T-cell (primary cell): ENCODE measurements around the gene CLEC2D. TPM values are rescaled to one million over a fixed set of nuclear protein-coding genes. Genes with fewer than 3 reads are reported as not detected.

Experiments used
- ATAC-seq, 4 experiments: fragments of 200-7000 bp in 3 of 4; fragments of 150-1000 bp in 1 of 4; cut with Tn5 transposase; replicated peaks in 1 of 4; 1 replicate in 3 of 4; 2 replicates in 1 of 4; pipeline ENCODE4 v1.10.0; 2021; ENCODE audit warnings: moderate library complexity in 3 of 4, mild to moderate bottlenecking in 2 of 4, moderate number of reproducible peaks in 1 of 4
- CTCF ChIA-PET, 2 donors: fragments of 300-600 bp; sonication (Branson Sonifier 250); formaldehyde crosslinking; loops; one replicate each; lab custom pipeline; 2022; ENCODE audit warnings: antibody characterized with exemption in 2 of 2; lab: Charles Lee
- POLR2A ChIA-PET, 2 donors: fragments of 300-600 bp; sonication (Branson Sonifier 250); formaldehyde crosslinking; loops; one replicate each; lab custom pipeline; 2022; ENCODE audit warnings: antibody characterized with exemption in 2 of 2; lab: Charles Lee
- DNase-seq, 35 experiments: peaks; one replicate each; pipeline versions ENCODE4 v3.0.0 to v3.0.0-alpha.2; 2013 to 2023
- H3K27ac ChIP-seq: one replicate; pipeline ENCODE4 v1.5.1; 2013; ENCODE audit warnings: low read length
- H3K27me3 ChIP-seq, 2 experiments: replicated peaks in 1 of 2; 1 replicate in 1 of 2; 2 replicates in 1 of 2; pipeline versions ENCODE4 v1.6.1 to v1.7.0; 2013; ENCODE audit warnings: low read length in 1 of 2, mixed read lengths in 1 of 2; ENCODE audit not compliant: control insufficient read depth in 2 of 2, insufficient read depth in 2 of 2; ENCODE audit errors: extremely low read depth in 1 of 2
- H3K36me3 ChIP-seq, 2 donors: 1 replicate in 1 of 2; 2 replicates in 1 of 2; pipeline versions ENCODE4 v1.6.1 to v1.7.0; 2013; ENCODE audit warnings: low read length in 1 of 2; ENCODE audit not compliant: control insufficient read depth in 2 of 2, insufficient read depth in 1 of 2; ENCODE audit errors: extremely low read depth in 1 of 2
- H3K4me1 ChIP-seq, 2 experiments: 1 replicate in 1 of 2; 2 replicates in 1 of 2; pipeline versions ENCODE4 v1.6.1 to v1.7.0; 2013; ENCODE audit warnings: low read length in 2 of 2, mixed read lengths in 1 of 2; ENCODE audit not compliant: insufficient read depth in 2 of 2, control insufficient read depth in 1 of 2; ENCODE audit errors: extremely low read depth in 1 of 2
- H3K4me3 ChIP-seq, 2 donors: 1 replicate in 1 of 2; 2 replicates in 1 of 2; pipeline versions ENCODE4 v1.5.1 to v1.7.0; 2013; ENCODE audit warnings: mild to moderate bottlenecking in 2 of 2, low read length in 1 of 2, moderate library complexity in 1 of 2; ENCODE audit not compliant: control insufficient read depth in 1 of 2; ENCODE audit errors: extremely low read depth in 1 of 2
- H3K9me3 ChIP-seq: 2 replicates; pipeline ENCODE4 v1.7.0; 2013
- H3K27ac Mint-ChIP-seq, 2 donors: one replicate each; pipeline ENCODE4 v1.8.0; 2020 to 2021; ENCODE audit warnings: mild to moderate bottlenecking in 2 of 2, mixed read lengths in 2 of 2
- H3K27me3 Mint-ChIP-seq, 2 donors: one replicate each; pipeline ENCODE4 v1.8.0; 2021 to 2022; ENCODE audit warnings: mixed read lengths in 2 of 2
- H3K36me3 Mint-ChIP-seq: one replicate; pipeline ENCODE4 v1.8.0; 2021; ENCODE audit warnings: mixed read lengths
- H3K4me1 Mint-ChIP-seq, 3 donors: one replicate each; pipeline ENCODE4 v1.8.0; 2020 to 2022; ENCODE audit warnings: mixed read lengths in 3 of 3, mild to moderate bottlenecking in 1 of 3
- H3K4me3 Mint-ChIP-seq, 3 donors: one replicate each; pipeline ENCODE4 v1.8.0; 2020 to 2022; ENCODE audit warnings: mild to moderate bottlenecking in 3 of 3, mixed read lengths in 3 of 3, moderate library complexity in 3 of 3
- H3K9me3 Mint-ChIP-seq, 3 donors: one replicate each; pipeline ENCODE4 v1.8.0; 2020 to 2022; ENCODE audit warnings: mixed read lengths in 3 of 3
- WGBS: methylation state at CpG from one replicate; pipeline ENCODE4 v1.1.5; 2013; ENCODE audit warnings: missing lambda C conversion rate; ENCODE audit not compliant: insufficient coverage; 5-methylcytosine and 5-hydroxymethylcytosine counted together
- total RNA-seq, 35 experiments: library from RNA in 6 of 35; stranded (reverse) in 6 of 35; fragments of 120-200 nt in 1 of 35; gene quantifications; one replicate each; pipeline versions ENCODE4 v1.2.1 to v1.2.4 and lab custom pipeline; 2013 to 2026

CLEC2D gene
- total RNA-seq, 5 donors from 2014 or later (not counting 1 experiment from before 2014, with no cell fraction given) = 217 to 338 (median 311) TPM

- Histone ChIP-seq H3K27ac (peak overlapping the region; percentile 89), H3K36me3 (peaks cover 3 to 14% of the 10 kb centered on the region in 2 donors), H3K27me3 (no peaks in the 10 kb centered on the region), H3K9me3 (no peaks in the 10 kb centered on the region), H3K4me3 (peak overlapping the region; percentile 77 to 100), H3K4me1 (peaks cover 23 to 44% of the 10 kb centered on the region in 2 experiments)
- Mint-ChIP-seq H3K9me3 (peaks cover 0 to 13% (median 11%) of the 10 kb centered on the region in 3 donors), H3K27ac (peak overlapping the region; percentile 98), H3K36me3 (peaks cover 44% of the 10 kb centered on the region), H3K27me3 (no peaks in the 10 kb centered on the region), H3K4me1 (peaks cover 53 to 67% (median 60%) of the 10 kb centered on the region in 3 donors), H3K4me3 (peak overlapping the region; percentile 90 to 95 (median 92))
- POLR2A ChIA-PET = interaction anchor here in 1 of 2 donors (2.0 kb wide), 1 partner anchor 20 kb away, joined by 18 read pairs; the partner anchor contains the start of gene CLEC2D
- CTCF ChIA-PET = interaction anchor here in 1 of 2 donors (0.5 to 1.8 kb wide), 2 partner anchors 34 to 724 kb away, joined by 3 read pairs; no protein-coding TSS in a partner anchor
- no peak for ATAC-seq
- 0% methylated on average over 3 of the region's 5 CpGs for WGBS
- DNase-seq = peak in 29 of 35 experiments; percentile 21 to 63 (median 40)
Observed at GRCh38 chr12:9649532-9649940, 20.0 kb upstream of the CLEC2D start.

GRCh38 chr12:9650151-9650576 is 19.3 kb upstream of the CLEC2D start:
- no peaks in the 10 kb centered on the region for H3K27me3 Mint-ChIP-seq
- H3K4me3 Mint-ChIP-seq = peak overlapping the region; percentile 90 to 95 (median 92)
- peak overlapping the region; percentile 89 for H3K27ac ChIP-seq
- H3K4me1 Mint-ChIP-seq = peaks cover 55 to 71% (median 61%) of the 10 kb centered on the region in 3 donors
- H3K27ac Mint-ChIP-seq = peak overlapping the region; percentile 98
- DNase-seq (peak in 1 of 35 experiments; percentile 30), ATAC-seq (no peak)
- ChIA-PET CTCF (interaction anchor here in 1 of 2 donors (0.6 to 1.8 kb wide), 2 partner anchors 19 to 34 kb away, joined by 3 to 4 read pairs; partner anchors contain the start of gene CLEC2D), POLR2A (interaction anchor here (0.6 to 2.0 kb wide), 8 partner anchors 17 to 93 kb away, joined by 3 to 18 read pairs (median 4); partner anchors contain the start of gene CLEC2D (in 1 of the 2))
- peak overlapping the region; percentile 77 to 100 for H3K4me3 ChIP-seq
- peaks cover 49% of the 10 kb centered on the region for H3K36me3 Mint-ChIP-seq
- no peaks in the 10 kb centered on the region for H3K27me3 ChIP-seq
- H3K9me3 Mint-ChIP-seq = peaks cover 0 to 11% (median 9%) of the 10 kb centered on the region in 3 donors
- peaks cover 30 to 50% of the 10 kb centered on the region in 2 experiments for H3K4me1 ChIP-seq
- peaks cover 3 to 21% of the 10 kb centered on the region in 2 donors for H3K36me3 ChIP-seq
- WGBS = no CpG with 5 or more reads among the region's 4 CpGs
- H3K9me3 ChIP-seq = no peaks in the 10 kb centered on the region

GRCh38 chr12:9651265-9651729 is 18.2 kb upstream of the CLEC2D start:
- peaks cover 55% of the 10 kb centered on the region for H3K36me3 Mint-ChIP-seq
- H3K27ac Mint-ChIP-seq = peak overlapping the region; percentile 98
- peak in 27 of 35 experiments; percentile 12 to 72 (median 41) for DNase-seq
- no peaks in the 10 kb centered on the region for H3K9me3 ChIP-seq
- H3K4me3 ChIP-seq = peak overlapping the region; percentile 38 to 77
- H3K27ac ChIP-seq = peak overlapping the region; percentile 89
- WGBS = no CpG with 5 or more reads among the region's 3 CpGs
- H3K27me3 ChIP-seq = no peaks in the 10 kb centered on the region
- ChIA-PET POLR2A (interaction anchor here (0.7 to 2.0 kb wide), 7 partner anchors 16 to 109 kb away, joined by 3 to 18 read pairs (median 5); partner anchors contain the start of genes CD69 (in 1 of the 2) and CLEC2D (in 1 of the 2)), CTCF (interaction anchor here in 1 of 2 donors (0.6 to 0.7 kb wide), 2 partner anchors 102 to 128 kb away, joined by 3 read pairs; no protein-coding TSS in a partner anchor)
- H3K4me3 Mint-ChIP-seq = peak overlapping the region; percentile 90 to 95 (median 92)
- H3K36me3 ChIP-seq = peaks cover 3 to 29% of the 10 kb centered on the region in 2 donors
- H3K4me1 Mint-ChIP-seq = peaks cover 61 to 77% (median 66%) of the 10 kb centered on the region in 3 donors
- H3K4me1 ChIP-seq = peaks cover 35 to 55% of the 10 kb centered on the region in 2 experiments
- H3K9me3 Mint-ChIP-seq = peaks cover 0 to 5% (median 3%) of the 10 kb centered on the region in 3 donors
- no peaks in the 10 kb centered on the region for H3K27me3 Mint-ChIP-seq
- no peak for ATAC-seq

GRCh38 chr12:9660046-9660445 is 9.5 kb upstream of the CLEC2D start:
- H3K4me1 Mint-ChIP-seq = peaks cover 94 to 97% (median 95%) of the 10 kb centered on the region in 3 donors

GRCh38 chr12:9661720-9662119 is 7.8 kb upstream of the CLEC2D start:
- no peaks in the 10 kb centered on the region for H3K27me3 ChIP-seq
- peak overlapping the region in 1 of 3 donors; percentile 63 for H3K4me3 Mint-ChIP-seq
- WGBS = no CpG with 5 or more reads among the region's 2 CpGs
- no peak for DNase-seq
- peak overlapping the region; percentile 30 for H3K27ac ChIP-seq
- ChIA-PET CTCF (interaction anchor here (0.6 to 3.0 kb wide), 6 partner anchors 8 to 81 kb away, joined by 3 to 12 read pairs (median 3); no protein-coding TSS in a partner anchor), POLR2A (interaction anchor here in 1 of 2 donors (0.7 to 2.0 kb wide), 3 partner anchors 8 to 15 kb away, joined by 3 to 10 read pairs (median 3); partner anchors contain the start of gene CLEC2D)
- H3K4me1 ChIP-seq = peaks cover 41 to 46% of the 10 kb centered on the region in 2 experiments
- no peak for ATAC-seq
- no peak overlapping the region for H3K4me3 ChIP-seq
- H3K27ac Mint-ChIP-seq = peak overlapping the region; percentile 87 to 91
- peaks cover 0 to 84% of the 10 kb centered on the region in 2 donors for H3K36me3 ChIP-seq
- no peaks in the 10 kb centered on the region for H3K27me3 Mint-ChIP-seq
- H3K36me3 Mint-ChIP-seq = peaks cover 84% of the 10 kb centered on the region
- H3K9me3 ChIP-seq = peaks cover 6% of the 10 kb centered on the region
- H3K9me3 Mint-ChIP-seq = peaks cover 0 to 12% (median 4%) of the 10 kb centered on the region in 3 donors
- peaks cover 78 to 91% (median 89%) of the 10 kb centered on the region in 3 donors for H3K4me1 Mint-ChIP-seq

More at GRCh38 chr12:9660046-9660445, 9.5 kb upstream of the CLEC2D start:
- Mint-ChIP-seq H3K27ac (peak overlapping the region; percentile 83 to 87), H3K9me3 (peaks cover 0 to 12% (median 4%) of the 10 kb centered on the region in 3 donors), H3K36me3 (peaks cover 91% of the 10 kb centered on the region), H3K4me3 (peak overlapping the region in 2 of 3 donors; percentile 13 to 63), H3K27me3 (no peaks in the 10 kb centered on the region)
- Histone ChIP-seq H3K36me3 (peaks cover 0 to 89% of the 10 kb centered on the region in 2 donors), H3K4me1 (peaks cover 53 to 55% of the 10 kb centered on the region in 2 experiments), H3K9me3 (peaks cover 6% of the 10 kb centered on the region), H3K4me3 (no peak overlapping the region), H3K27ac (no peak overlapping the region), H3K27me3 (no peaks in the 10 kb centered on the region)
- WGBS = no CpG with 5 or more reads among the region's 1 CpG
- ATAC-seq = no peak
- DNase-seq = no peak
- ChIA-PET POLR2A (interaction anchor here in 1 of 2 donors (0.5 to 2.0 kb wide), 2 partner anchors 9 to 698 kb away, joined by 3 to 10 read pairs; partner anchors contain the start of gene CLEC2D), CTCF (interaction anchor here in 1 of 2 donors (1.6 to 3.0 kb wide), 2 partner anchors 26 to 48 kb away, joined by 3 to 12 read pairs; no protein-coding TSS in a partner anchor)
